Activated naive CD8-positive, alpha-beta T cell treated with anti-CD3 and anti-CD28 coated beads, Interleukin-2, amount 50 U/mL, for 16 hours (primary cell): ENCODE data around the gene MESD.
"Not testable (repeated sequence)": the region's sequence is repeated elsewhere in the genome, so short reads cannot be mapped to it uniquely, and the experiment has no call there.

Source experiments
- DNase-seq: peaks from one replicate; pipeline ENCODE4 v3.0.0-alpha.2; 2020; ENCODE audit warnings: low read depth, low spot score

The MESD gene

GRCh38 chr15:80965454-80965853, 24.2 kb downstream of the MESD start:
- not testable (repeated sequence) for DNase-seq

GRCh38 chr15:80958818-80959495, 30.7 kb downstream of the MESD start:
- DNase-seq: no peak

DNA sequence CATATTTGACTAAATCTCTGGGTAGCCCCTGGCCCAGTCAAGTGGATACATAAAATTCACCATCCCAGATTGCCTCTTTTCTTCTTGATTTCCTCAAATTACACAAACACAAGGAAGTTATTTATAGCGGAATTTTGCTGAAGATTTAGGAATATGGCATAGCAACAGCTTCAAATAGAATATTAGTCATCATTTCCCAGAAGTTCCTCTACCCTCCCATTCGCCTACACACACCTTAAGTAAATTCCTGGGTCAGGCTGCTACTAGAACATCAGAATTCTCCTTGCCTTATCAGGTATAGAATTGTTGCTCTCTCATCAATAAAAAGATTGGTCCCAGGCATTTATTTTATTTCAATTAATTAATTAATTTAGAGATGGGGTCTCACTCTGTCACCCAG, 31.6 kb downstream of the MESD start:
- no peak for DNase-seq

DNA sequence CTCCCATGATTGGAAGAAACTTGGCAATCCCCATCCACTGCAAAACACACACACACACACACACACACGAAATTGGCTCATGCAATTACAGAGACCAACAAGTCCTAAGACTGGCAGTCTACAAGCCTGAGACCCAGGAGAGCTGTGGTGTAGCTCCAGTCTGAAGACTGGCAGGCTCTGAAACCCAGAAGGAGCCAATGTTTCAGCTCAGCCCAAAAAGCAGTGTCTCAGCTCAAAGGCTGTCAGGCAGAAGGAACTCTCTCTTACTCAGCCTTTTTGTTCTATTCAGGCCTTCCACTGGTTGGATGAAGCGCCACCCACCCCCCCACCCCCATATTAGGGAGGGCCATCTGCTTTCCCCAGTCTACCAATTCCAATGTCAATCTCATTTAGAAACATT, 32.1 kb downstream of the MESD start:
- DNase-seq: no peak

DNA sequence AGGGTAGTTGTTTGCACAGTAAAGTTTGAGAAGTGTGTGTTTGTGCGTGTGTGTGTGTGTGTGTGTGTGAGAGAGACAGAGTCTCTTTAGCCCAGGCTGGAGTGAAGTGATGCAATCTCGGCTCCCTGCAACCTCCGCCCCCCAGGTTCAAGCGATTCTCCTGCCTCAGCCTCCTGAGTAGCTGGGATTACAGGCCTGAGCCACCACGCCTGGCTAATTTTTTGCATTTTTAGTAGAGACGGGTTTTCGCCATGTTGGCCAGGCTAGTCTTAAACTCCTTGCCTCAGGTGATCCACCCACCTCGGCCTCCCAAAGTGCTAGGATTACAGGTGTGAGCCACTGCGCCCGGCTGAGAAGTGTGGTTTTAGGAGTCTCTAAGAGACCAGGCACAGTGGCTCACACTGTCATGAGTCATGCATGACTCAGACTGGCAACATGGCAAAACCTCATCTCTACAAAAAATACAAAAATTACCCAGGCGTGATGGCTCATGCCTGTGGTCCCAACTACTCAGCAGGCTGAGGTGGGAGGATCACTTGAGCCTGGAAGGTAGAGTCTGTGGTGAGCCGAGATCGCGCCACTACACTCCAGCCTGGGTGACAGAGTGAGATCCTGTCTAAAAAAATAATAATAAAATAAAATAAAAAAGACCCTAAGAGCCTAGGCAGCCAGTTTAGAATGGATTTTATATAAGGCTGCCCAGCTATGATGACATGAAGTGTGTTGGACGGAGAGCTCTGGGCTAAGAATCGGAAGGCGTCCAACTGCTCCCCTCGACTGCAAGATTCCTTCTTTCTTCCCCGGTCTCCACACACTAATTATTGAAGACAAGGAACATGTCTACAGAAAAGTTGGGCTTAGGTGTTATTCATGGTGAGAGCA, 33.8 kb downstream of the MESD start:
- DNase-seq: peak; percentile 21

DNA sequence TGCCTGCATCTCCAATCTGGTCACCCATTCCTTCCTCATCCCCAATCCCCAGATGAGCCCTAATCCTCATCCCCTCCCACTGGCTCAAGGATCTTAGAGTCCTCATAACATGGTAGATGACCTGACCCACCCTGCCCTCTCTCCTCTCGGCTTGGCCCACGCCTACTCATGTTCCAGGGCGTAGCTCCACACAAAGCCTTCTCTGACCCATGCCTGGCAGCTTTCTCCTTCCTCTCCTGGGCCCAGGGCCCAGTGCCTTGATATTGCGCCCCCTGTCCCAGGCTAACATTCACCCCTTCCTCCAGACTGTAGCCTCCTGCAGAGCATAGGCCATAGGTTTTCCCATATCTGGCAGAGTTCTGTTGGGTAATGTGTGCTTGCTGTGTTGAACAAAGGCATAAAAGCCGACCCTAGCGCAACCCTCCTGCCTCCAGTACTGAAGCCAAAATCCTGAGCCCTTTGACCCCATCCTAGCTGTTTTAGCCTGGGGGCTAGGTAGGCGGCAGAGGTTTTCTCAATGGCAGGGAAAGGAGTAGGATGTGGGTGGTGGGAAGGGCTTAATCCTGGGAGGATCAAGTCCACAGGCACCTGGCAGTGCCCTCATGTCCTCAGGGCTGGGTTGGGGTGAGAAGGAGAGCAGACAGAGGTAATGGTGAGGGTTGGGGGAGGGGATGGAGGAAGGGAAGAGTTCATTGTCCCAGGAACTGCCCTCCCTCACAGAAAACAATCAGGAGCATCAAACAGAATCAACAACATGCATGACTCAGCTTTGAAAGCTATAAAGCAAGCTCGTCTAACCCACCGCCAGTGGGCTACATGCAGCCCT, 35.5 kb downstream of the MESD start:
- no peak for DNase-seq

DNA sequence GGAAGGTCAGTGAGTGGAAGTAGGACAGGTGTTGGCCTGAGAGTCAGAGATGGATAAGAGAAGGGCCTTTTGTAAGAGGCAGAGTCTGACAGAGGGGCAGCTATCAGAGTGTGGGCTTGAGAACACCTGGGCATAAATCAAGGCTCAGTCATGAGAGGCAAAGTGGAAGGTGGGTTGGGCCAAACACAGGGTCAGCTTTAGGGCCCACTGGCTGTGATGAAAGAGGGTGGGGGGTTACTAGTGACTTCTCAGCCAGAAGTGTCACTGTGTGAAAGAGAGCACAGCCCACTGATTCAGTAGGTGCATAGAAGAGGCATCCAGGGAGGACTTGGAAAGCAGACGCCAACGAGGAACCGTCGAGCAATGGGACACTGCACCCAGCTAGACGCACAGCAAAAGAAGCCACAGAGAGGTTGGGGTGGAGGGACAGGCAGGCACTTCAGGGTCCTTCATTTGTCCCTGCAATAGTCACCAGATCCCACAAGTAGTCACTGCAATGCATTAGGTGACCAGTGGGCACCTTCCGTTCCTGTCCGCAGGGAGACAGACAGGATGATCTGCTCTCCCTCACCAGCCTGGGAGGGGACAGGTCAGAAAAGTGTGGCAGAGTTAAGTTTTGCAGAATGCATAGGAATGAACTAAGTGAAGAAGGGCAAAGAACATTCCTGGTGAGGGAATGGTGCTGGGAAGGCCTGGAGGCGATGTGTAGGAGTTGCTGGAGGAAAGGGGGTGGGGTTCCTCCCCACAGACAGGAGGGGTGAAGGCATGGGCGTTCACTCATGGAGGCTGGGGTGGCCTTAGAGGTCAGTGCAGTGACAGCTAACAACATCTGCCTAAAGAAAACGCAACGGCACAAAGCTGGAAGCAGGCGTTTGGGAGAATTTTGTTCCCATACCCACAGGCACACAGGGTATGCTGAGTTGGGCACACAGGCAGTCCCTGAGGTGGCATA, 36.3 kb downstream of the MESD start:
- no peak for DNase-seq

DNA sequence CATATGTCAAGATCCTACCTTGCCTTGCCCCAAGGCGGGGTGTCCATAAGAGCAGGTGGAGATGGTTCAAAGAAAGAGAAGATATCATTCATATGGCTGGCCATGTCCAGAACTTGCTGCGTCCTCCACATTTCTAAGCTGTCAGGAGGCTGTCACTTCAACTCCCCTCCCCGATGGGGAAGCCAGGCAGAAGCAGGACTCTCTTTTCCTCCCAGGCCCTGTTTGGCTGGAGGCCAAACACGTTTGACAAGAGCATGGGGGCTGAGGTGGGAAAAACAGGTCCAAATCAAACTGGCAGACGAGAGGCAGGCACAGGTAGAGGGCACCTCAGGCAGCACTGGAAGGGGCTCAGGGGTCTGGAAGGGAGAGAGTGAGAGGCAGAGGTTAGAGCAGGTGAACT, 37.7 kb downstream of the MESD start:
- DNase-seq: no peak

- DNase-seq: no peak
Observed at GRCh38 chr15:80950291-80951078, 39.1 kb downstream of the MESD start.

- no peak for DNase-seq
Observed at GRCh38 chr15:80949756-80950155, 39.9 kb downstream of the MESD start.

- DNase-seq: no peak
Observed at GRCh38 chr15:80948651-80949292, 40.8 kb downstream of the MESD start.

DNA sequence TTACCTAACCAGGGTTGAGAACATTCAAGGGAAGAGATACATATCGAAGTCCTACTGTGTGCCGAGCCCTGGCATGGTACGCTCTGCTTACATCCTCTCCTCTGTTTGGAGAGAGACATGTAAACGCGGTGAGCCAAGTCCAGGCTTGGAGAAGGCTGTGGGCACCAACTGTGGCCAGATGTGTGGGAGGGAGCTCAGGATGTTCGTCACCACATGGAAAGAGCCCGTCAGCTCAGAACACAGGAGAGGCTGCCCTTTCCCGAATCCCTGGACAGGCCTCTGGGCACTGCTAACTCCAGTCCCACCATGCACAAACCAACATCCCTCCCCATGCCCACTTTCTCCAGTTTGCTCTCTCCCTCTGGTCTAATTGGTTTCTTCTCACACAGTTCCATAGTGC, 43.0 kb downstream of the MESD start:
- DNase-seq: no peak

DNA sequence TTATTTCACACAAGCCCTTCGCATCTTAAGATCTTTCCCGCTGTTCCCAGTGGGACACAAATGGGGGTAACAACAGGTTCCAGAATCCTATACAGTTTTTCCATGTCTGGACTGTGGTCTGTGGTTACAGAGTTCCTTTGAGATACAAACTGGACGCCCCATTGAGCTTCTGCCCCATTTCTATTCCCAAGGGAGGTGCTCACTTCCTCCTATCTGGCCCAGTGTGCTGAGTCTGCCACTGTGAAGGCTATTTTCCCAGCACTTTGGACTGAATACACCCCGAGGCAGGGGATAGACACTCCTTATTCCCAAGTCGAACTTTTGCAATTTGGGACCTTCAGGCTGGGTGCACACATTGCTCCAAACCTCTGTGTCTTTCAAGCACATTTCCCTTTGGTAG, 44.0 kb downstream of the MESD start:
- DNase-seq: no peak

- no peak for DNase-seq
Observed at GRCh38 chr15:80944818-80945217, 44.8 kb downstream of the MESD start.

DNA sequence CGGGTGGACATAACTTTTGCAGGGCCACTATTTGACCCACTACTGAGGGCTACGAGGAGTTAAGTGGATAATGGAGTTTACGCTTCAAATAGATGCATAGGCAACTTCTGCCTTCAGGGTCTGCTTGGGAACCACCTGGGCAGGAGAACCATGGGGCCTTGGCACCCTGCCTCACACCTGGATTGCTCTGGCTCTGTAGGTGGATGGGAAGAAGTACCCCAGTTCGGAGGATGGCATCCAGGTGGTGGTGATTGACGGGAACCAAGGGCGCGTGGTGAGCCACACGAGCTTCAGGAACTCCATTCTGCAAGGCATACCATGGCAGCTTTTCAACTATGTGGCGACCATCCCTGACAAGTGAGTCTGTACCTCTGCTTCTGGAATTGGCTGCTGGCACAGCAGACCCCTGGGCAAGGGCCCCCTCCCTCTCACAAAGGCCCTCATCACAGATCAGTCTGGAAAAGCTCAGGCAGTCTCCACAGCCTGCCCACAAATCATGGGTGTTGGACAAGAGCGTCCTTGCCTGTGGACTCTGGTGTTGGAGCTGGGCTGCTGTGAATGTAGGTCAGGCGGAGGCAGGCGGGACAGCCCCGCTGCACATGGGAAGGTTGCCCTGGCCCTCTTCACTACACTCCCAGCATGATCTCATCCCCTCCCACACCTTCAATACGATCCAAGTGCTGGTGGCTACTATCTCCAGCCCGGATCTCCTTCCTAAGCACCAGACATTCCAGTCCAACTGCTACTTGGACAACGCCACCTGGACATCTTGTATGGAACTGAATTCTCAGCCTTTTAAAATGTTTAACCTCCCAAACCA, 46.7 kb downstream of the MESD start:
- no peak for DNase-seq

DNA sequence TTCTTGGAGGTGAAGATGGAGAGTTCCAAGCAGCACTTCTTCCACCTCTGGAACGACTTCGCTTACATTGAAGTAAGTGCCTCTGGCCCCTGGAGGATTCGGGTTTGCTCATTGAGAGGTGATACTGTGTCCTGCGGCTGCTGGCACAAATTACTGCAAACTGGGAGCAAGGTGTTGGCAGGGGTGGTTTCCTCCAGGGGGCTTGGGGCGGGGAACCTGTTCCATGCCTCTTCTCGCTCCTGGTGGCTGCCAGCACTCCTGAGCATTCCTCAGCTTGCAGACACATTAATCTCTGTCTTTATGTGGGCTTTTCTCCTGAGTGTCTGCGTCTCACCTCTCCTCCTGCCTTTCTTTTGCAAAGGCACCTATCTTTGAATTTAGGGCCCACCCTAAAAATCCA, 47.4 kb downstream of the MESD start:
- DNase-seq: no peak

GRCh38 chr15:80940851-80941250, 48.8 kb downstream of the MESD start:
- no peak for DNase-seq

DNA sequence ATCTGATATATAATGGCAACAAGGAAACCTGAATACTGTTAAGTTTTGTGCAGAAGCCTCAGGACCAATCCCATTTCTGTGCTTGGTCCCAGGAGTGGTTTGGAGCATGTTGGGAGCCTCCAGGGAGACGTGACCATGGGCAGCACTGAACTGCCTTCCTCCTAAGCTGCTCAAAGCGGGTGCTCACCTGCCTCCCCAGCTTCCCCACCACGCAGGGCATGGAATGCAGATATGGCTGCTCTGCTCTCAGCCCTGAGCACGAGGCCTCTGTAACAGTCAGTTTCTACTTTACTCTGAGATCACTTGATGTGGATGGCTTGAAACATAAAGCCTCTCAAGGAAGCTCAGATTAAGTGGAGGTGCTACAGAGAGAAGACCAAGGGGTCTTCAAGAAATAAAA, 49.3 kb downstream of the MESD start:
- no peak for DNase-seq

GRCh38 chr15:80939216-80939615, 50.4 kb downstream of the MESD start:
- DNase-seq: no peak
